GM12891 (cell line): ENCODE data around the gene ZBTB43.

ENCODE experiments used
- DNase-seq: peaks from one replicate; pipeline ENCODE4 v3.0.0; 2011; ENCODE audit warnings: low spot score; ENCODE audit not compliant: insufficient read length
- FAIRE-seq: peaks from 2 replicates; lab custom pipeline; 2011; peaks lifted over from hg19 to GRCh38; lab: Jason Lieb, UNC
- PAX5 ChIP-seq: IDR thresholded peaks from 2 replicates; pipeline ENCODE4 v1.6.1; 2011; ENCODE audit warnings: low read length, moderate library complexity, mild to moderate bottlenecking; ENCODE audit not compliant: insufficient read depth, severe bottlenecking
- POLR2A ChIP-seq: IDR thresholded peaks from 2 replicates; pipeline ENCODE4 v1.6.1; 2011; ENCODE audit warnings: low read depth, low read length, control low read depth
- POLR2AphosphoS5 ChIP-seq: IDR thresholded peaks from 2 replicates; pipeline ENCODE4 v1.6.1; 2011; ENCODE audit warnings: low read depth, low read length, control low read depth
- POU2F2 ChIP-seq: IDR thresholded peaks from 2 replicates; pipeline ENCODE4 v1.6.1; 2011; ENCODE audit warnings: low read depth, mild to moderate bottlenecking, control low read depth, low read length, moderate library complexity
- SPI1 ChIP-seq: IDR thresholded peaks from 2 replicates; pipeline ENCODE4 v1.6.1; 2011; ENCODE audit warnings: low read depth, low read length, control low read depth
- TAF1 ChIP-seq: IDR thresholded peaks from 2 replicates; pipeline ENCODE4 v1.6.1; 2011; ENCODE audit warnings: low read depth, low read length, control low read depth

ZBTB43 gene

DNA sequence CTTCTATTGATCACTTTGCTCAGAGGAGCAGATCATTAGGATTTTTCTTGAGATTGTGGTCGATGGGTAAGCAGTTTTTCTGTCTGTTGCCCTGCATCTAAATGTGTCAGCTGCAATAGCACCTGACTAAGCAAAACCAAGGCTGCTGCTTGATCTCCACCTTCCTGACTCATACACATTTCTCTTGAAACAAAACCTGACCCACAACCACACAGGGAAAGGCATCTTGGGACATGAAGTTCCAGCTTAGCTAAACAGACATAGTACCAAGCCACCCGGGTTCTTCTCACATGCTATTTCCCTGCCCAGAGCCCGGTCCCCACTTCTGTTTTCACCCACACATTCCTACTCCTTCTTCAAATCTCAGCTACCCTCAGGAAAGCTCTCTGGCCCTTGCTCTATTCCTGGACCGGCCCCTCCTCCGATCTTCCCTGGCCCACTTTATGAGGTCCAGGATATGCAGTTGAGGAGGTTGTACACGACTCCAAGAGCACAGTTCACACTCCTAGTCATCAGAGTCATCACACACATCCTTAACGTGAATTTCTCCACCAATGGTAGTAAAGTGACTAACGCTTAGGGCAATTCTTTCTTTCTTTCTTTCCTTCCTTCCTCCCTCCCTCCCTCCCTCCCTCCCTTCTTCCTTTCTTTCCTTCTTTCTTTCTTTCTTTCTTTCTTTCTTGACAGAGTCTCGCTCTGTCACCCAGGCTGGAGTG, 16.0 kb upstream of the ZBTB43 start:
- FAIRE-seq (no peak), DNase-seq (no peak)
- TF ChIP-seq PAX5 (no peak), POU2F2 (no peak), TAF1 (no peak), POLR2A (no peak), SPI1 (no peak), POLR2AphosphoS5 (no peak)

DNA sequence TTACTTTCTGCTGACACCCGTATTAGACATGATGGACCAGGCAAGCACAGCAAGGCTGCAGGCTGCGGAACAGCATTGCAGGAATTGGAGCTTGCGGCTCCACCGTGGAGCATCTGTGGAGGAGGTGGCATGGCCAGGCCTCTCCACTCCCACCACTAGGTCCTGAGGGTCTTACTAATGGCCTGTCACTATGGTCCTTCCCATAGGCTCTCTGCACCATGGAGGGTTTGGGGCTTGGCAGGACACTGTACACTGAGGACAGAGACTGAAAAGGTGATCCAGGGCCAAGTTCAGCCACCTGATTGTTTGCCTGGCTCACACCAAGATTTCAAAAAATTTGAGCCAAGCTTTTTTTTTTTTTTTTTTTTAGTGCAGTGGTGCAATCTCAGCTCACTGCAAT, 14.3 kb upstream of the ZBTB43 start:
- FAIRE-seq (no peak), DNase-seq (no peak)
- TF ChIP-seq SPI1, result no peak
- no peak for TF ChIP-seq POLR2A
- no peak for TF ChIP-seq POLR2AphosphoS5
- no peak for TF ChIP-seq TAF1
- no peak for TF ChIP-seq PAX5
- TF ChIP-seq POU2F2, result no peak

DNA sequence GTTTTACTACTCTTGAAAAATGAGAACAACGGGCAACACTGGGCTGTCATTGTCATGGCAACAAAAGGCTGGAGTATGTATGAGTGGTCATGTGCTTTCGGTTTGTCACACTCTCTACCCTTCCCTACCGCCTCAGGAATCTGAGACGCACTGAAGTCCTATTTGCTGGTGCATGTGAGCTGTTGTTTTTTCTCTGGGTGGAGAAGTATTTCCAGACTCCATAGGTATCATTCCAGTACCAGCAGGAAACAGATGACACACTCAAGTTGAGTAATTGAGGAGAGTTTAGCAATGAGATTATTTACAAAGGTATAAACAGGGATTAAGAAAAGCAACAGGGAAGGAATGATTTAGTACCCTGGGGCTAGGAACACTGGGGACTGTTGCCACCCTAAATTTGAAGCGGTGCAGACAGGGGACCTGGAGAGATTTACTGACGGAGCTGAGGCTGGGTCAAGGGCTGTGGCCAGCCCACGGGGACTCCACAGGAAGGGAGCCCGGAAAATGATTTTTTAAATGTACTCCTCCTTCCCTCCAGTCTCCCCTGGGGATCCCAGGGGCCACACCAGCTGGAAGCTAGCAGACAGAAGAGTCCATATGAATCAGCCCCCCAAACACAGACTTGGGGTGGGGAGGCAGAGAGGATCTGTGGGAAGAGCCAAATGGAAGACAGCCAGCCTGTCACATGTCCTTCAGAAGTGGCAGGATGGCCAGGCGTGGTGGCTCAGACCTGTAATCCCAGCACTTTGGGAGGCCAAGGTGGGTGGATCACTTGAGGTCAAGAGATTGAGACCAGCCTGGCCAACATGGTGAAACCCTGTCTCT, 13.2 kb upstream of the ZBTB43 start:
- no peak for FAIRE-seq
- TF ChIP-seq TAF1, result no peak
- TF ChIP-seq POLR2A, result no peak
- TF ChIP-seq POLR2AphosphoS5, result no peak
- TF ChIP-seq POU2F2, result no peak
- no peak for TF ChIP-seq SPI1
- TF ChIP-seq PAX5, result no peak
- no peak for DNase-seq

- FAIRE-seq (no peak), DNase-seq (no peak)
- TF ChIP-seq SPI1 (no peak), PAX5 (no peak), POLR2AphosphoS5 (no peak), POU2F2 (no peak), POLR2A (no peak), TAF1 (no peak)
Observed at GRCh38 chr9:126793686-126794417, 11.0 kb upstream of the ZBTB43 start.

GRCh38 chr9:126794441-126794840, 10.4 kb upstream of the ZBTB43 start:
- DNase-seq (no peak), FAIRE-seq (no peak)
- TF ChIP-seq PAX5 (no peak), SPI1 (no peak), POLR2A (no peak), POU2F2 (no peak), TAF1 (no peak), POLR2AphosphoS5 (no peak)

- FAIRE-seq, result no peak
- DNase-seq, result no peak
- no peak for TF ChIP-seq POU2F2
- no peak for TF ChIP-seq TAF1
- no peak for TF ChIP-seq POLR2AphosphoS5
- no peak for TF ChIP-seq POLR2A
- TF ChIP-seq SPI1, result no peak
- TF ChIP-seq PAX5, result no peak
Observed at GRCh38 chr9:126796758-126797157, 8.1 kb upstream of the ZBTB43 start.

DNA sequence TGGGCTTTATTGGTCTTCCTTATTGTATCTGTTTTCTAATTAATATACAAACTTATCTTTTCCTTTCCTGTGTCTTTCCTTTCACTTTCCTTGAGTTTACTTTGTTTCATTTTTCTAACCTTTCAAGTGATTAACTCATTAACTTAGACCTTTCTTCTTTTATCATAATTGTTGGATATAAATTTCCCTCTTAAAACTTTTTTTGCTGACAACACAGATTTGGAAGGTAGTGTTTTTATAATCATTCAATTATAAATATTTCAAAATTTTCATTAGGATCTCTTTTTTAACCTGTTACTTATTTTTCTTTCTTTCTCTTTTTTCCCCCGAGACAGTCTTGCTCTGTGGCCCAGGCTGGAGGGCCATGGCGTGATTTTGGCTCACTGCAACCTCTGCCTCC, 6.9 kb upstream of the ZBTB43 start:
- DNase-seq, result no peak
- TF ChIP-seq PAX5, result no peak
- no peak for TF ChIP-seq POLR2AphosphoS5
- no peak for TF ChIP-seq SPI1
- TF ChIP-seq POU2F2, result no peak
- TF ChIP-seq POLR2A, result no peak
- TF ChIP-seq TAF1, result no peak
- no peak for FAIRE-seq

DNA sequence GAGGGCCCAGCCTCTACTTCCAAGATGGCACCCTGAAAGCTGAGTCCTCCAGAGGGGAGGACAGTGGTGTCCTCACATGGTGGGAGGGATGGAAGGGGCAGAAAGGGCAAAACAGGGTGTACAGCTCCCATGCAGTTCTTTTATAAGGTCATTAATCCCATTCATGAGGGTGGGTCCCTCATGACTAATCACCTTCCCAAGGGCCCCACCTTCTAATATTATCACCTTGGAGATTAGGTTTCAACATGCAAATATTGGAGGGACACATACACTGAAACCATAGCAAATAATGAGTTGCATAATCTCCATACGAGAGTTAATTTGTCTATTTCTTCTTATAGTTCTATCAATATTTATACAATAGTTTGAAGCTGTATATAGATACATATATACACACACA, 5.8 kb upstream of the ZBTB43 start:
- no peak for FAIRE-seq

GRCh38 chr9:126802318-126803059, 2.4 kb upstream of the ZBTB43 start:
- no peak for TF ChIP-seq POU2F2
- TF ChIP-seq TAF1, result no peak
- no peak for TF ChIP-seq POLR2AphosphoS5
- FAIRE-seq (no peak), DNase-seq (no peak)

More for the DNA sequence above, 5.8 kb upstream of the ZBTB43 start:
- TF ChIP-seq SPI1, result no peak
- no peak for DNase-seq
